Renal cortical epithelial cell (primary cell): ENCODE data around the gene ZMYND8. TPM values are rescaled to one million over a fixed set of nuclear protein-coding genes. Genes with fewer than 3 reads are reported as not detected.
"Not testable (repeated sequence)": the region's sequence is repeated elsewhere in the genome, so short reads cannot be mapped to it uniquely, and the experiment has no call there.

Source experiments
- DNase-seq: peaks from one replicate; pipeline ENCODE4 v3.0.0-alpha.2; 2011; ENCODE audit warnings: low read depth
- total RNA-seq: library from RNA; depleted of rRNA; stranded (reverse); fragments of >200 nt; gene quantifications from 2 replicates; pipeline ENCODE4 v1.2.3, GENCODE V29; 2014

ZMYND8 gene
- total RNA-seq, 1 donor from 2014 or later = 21.9 TPM

- no peak for DNase-seq
Measured at GRCh38 chr20:47286681-47287080, 69.8 kb downstream of the ZMYND8 start.

GRCh38 chr20:47285189-47285588, 71.3 kb downstream of the ZMYND8 start:
- no peak for DNase-seq

GRCh38 chr20:47284373-47284772, 72.1 kb downstream of the ZMYND8 start:
- DNase-seq = no peak

GRCh38 chr20:47283411-47283810, 73.1 kb downstream of the ZMYND8 start:
- DNase-seq = no peak

- DNase-seq = no peak
Measured at GRCh38 chr20:47282864-47283263, 73.6 kb downstream of the ZMYND8 start.

- no peak for DNase-seq
Measured at GRCh38 chr20:47281376-47281775, 75.1 kb downstream of the ZMYND8 start.

GRCh38 chr20:47280668-47281067, 75.8 kb downstream of the ZMYND8 start:
- no peak for DNase-seq

- DNase-seq = no peak
Measured at GRCh38 chr20:47280228-47280627, 76.3 kb downstream of the ZMYND8 start.

GRCh38 chr20:47278907-47279348, 77.6 kb downstream of the ZMYND8 start:
- DNase-seq = peak; percentile 48

GRCh38 chr20:47277535-47277872, 79.0 kb downstream of the ZMYND8 start:
- DNase-seq = not testable (repeated sequence)

- DNase-seq = peak; percentile 95
Measured at GRCh38 chr20:47276851-47277534, 79.5 kb downstream of the ZMYND8 start.

GRCh38 chr20:47276251-47276650, 80.2 kb downstream of the ZMYND8 start:
- no peak for DNase-seq

GRCh38 chr20:47275548-47275947, 81.0 kb downstream of the ZMYND8 start:
- DNase-seq = no peak

GRCh38 chr20:47274401-47275108, 81.9 kb downstream of the ZMYND8 start:
- peak; percentile 98 for DNase-seq

GRCh38 chr20:47273591-47274235, 82.8 kb downstream of the ZMYND8 start:
- DNase-seq = peak; percentile 39

- peak; percentile 68 for DNase-seq
Measured at GRCh38 chr20:47272893-47273590, 83.5 kb downstream of the ZMYND8 start.

GRCh38 chr20:47271046-47271615, 85.4 kb downstream of the ZMYND8 start:
- no peak for DNase-seq

GRCh38 chr20:47269309-47270165, 87.0 kb downstream of the ZMYND8 start:
- DNase-seq = no peak

GRCh38 chr20:47267621-47268020, 88.9 kb downstream of the ZMYND8 start:
- DNase-seq = no peak

- no peak for DNase-seq
Measured at GRCh38 chr20:47266847-47267515, 89.5 kb downstream of the ZMYND8 start.
